Fibroblast of pulmonary artery (primary cell): ENCODE results near the gene CXCR1.
"Not testable (repeated sequence)": the region's sequence is repeated elsewhere in the genome, so short reads cannot be mapped to it uniquely, and the experiment has no call there.

Experiments used
- DNase-seq: peaks from one replicate; pipeline ENCODE4 v3.0.0-alpha.2; 2010; ENCODE audit warnings: low read depth
- H3K4me3 ChIP-seq: replicated peaks from 2 replicates; pipeline ENCODE4 v1.5.1; 2011; ENCODE audit warnings: low read depth, mild to moderate bottlenecking, control low read depth, low read length, moderate library complexity
- CTCF ChIP-seq: IDR thresholded peaks from 2 replicates; pipeline ENCODE4 v1.5.1; 2011; ENCODE audit warnings: mild to moderate bottlenecking, control low read depth, low read length, inconsistent platforms; ENCODE audit errors: missing control alignments

CXCR1 gene

GRCh38 chr2:218128781-218129457 is 37.8 kb downstream of the CXCR1 start:
- TF ChIP-seq CTCF: no peak
- H3K4me3 ChIP-seq: no peak overlapping the region
- DNase-seq: no peak

GRCh38 chr2:218127929-218128455 is 38.8 kb downstream of the CXCR1 start:
- no peak for DNase-seq
- TF ChIP-seq CTCF: no peak
- no peak overlapping the region for H3K4me3 ChIP-seq

GRCh38 chr2:218125626-218126080 is 41.1 kb downstream of the CXCR1 start, which contains the start of gene CXCR2:
Gene CXCR2, plus strand, starts transcription at chr2:218126028. Its CDS starts 8,774 bp downstream, at chr2:218134802.
- no peak for TF ChIP-seq CTCF
- no peak within 1 kb of the TSS for H3K4me3 ChIP-seq
- no peak for DNase-seq

- no peak overlapping the region for H3K4me3 ChIP-seq
- no peak for DNase-seq
- TF ChIP-seq CTCF: no peak
Observed at GRCh38 chr2:218125095-218125494, 41.7 kb downstream of the CXCR1 start.

- no peak for DNase-seq
- H3K4me3 ChIP-seq: no peak overlapping the region
- TF ChIP-seq CTCF: no peak
Observed at GRCh38 chr2:218123986-218124385, 42.8 kb downstream of the CXCR1 start.

- not testable (repeated sequence) for H3K4me3 ChIP-seq, DNase-seq
Observed at GRCh38 chr2:218122286-218122685, 44.5 kb downstream of the CXCR1 start.

- DNase-seq: not testable (repeated sequence)
Observed at GRCh38 chr2:218121789-218122188, 45.0 kb downstream of the CXCR1 start.

More at GRCh38 chr2:218121789-218122188, 45.0 kb downstream of the CXCR1 start:
- H3K4me3 ChIP-seq: not testable (repeated sequence)
